HL-60 (cell line): ENCODE results near the gene SPPL2C.

Experiments used
- DNase-seq, 2 experiments: peaks; one replicate each; pipeline ENCODE4 v3.0.0-alpha.2; 2010 to 2020; ENCODE audit warnings: low read depth in 1 of 2, low spot score in 1 of 2
- H3K27ac ChIP-seq: fragments of 250-450 bp; sonication (Bioruptor Pico); replicated peaks from 2 replicates; pipeline ENCODE4 v1.5.1; 2020; ENCODE audit warnings: mild to moderate bottlenecking, moderate library complexity
- H3K27me3 ChIP-seq: fragments of 250-450 bp; sonication (Bioruptor Pico); 2 replicates; pipeline ENCODE4 v1.5.1; 2021; ENCODE audit warnings: mild to moderate bottlenecking, moderate library complexity; ENCODE audit not compliant: insufficient read depth, poor library complexity, severe bottlenecking
- H3K4me3 ChIP-seq: replicated peaks from 2 replicates; pipeline ENCODE4 v1.5.1; 2011; ENCODE audit warnings: mild to moderate bottlenecking, control low read depth, low read length; ENCODE audit not compliant: insufficient read depth
- CTCF ChIP-seq: IDR thresholded peaks from one replicate; pipeline ENCODE4 v1.5.1; 2011; ENCODE audit warnings: low read length, control low read depth, inconsistent platforms; ENCODE audit not compliant: insufficient read depth
- GABPA ChIP-seq: IDR thresholded peaks from 2 replicates; pipeline ENCODE4 v1.6.1; 2012; ENCODE audit warnings: low read depth
- POLR2AphosphoS5 ChIP-seq: IDR thresholded peaks from 2 replicates; pipeline ENCODE4 v1.6.1; 2012; ENCODE audit warnings: low read depth
- SPI1 ChIP-seq: IDR thresholded peaks from 2 replicates; pipeline ENCODE4 v1.6.1; 2012; ENCODE audit warnings: low read depth, mild to moderate bottlenecking, borderline replicate concordance
- TF ChIP-seq, protein P1 (sequence below): IDR thresholded peaks from 2 replicates; pipeline ENCODE4 v1.6.1; 2012; ENCODE audit warnings: low read depth; ENCODE audit not compliant: insufficient replicate concordance

SPPL2C gene

GRCh38 chr17:45826919-45827588 lies 17.6 kb upstream of the SPPL2C start:
- Histone ChIP-seq H3K27me3 (no peaks in the 10 kb centered on the region), H3K4me3 (no peak overlapping the region), H3K27ac (no peak overlapping the region)
- no peak for DNase-seq
- TF ChIP-seq SPI1 (no peak), POLR2AphosphoS5 (no peak), GABPA (no peak), CTCF (no peak)
- TF ChIP-seq, protein P1, sequence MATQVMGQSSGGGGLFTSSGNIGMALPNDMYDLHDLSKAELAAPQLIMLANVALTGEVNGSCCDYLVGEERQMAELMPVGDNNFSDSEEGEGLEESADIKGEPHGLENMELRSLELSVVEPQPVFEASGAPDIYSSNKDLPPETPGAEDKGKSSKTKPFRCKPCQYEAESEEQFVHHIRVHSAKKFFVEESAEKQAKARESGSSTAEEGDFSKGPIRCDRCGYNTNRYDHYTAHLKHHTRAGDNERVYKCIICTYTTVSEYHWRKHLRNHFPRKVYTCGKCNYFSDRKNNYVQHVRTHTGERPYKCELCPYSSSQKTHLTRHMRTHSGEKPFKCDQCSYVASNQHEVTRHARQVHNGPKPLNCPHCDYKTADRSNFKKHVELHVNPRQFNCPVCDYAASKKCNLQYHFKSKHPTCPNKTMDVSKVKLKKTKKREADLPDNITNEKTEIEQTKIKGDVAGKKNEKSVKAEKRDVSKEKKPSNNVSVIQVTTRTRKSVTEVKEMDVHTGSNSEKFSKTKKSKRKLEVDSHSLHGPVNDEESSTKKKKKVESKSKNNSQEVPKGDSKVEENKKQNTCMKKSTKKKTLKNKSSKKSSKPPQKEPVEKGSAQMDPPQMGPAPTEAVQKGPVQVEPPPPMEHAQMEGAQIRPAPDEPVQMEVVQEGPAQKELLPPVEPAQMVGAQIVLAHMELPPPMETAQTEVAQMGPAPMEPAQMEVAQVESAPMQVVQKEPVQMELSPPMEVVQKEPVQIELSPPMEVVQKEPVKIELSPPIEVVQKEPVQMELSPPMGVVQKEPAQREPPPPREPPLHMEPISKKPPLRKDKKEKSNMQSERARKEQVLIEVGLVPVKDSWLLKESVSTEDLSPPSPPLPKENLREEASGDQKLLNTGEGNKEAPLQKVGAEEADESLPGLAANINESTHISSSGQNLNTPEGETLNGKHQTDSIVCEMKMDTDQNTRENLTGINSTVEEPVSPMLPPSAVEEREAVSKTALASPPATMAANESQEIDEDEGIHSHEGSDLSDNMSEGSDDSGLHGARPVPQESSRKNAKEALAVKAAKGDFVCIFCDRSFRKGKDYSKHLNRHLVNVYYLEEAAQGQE = no peak

- Histone ChIP-seq H3K27me3 (no peaks in the 10 kb centered on the region), H3K4me3 (no peak overlapping the region), H3K27ac (no peak overlapping the region)
- no peak for DNase-seq
- TF ChIP-seq CTCF = no peak
- no peak for TF ChIP-seq GABPA
- TF ChIP-seq, protein P1 = no peak
- no peak for TF ChIP-seq POLR2AphosphoS5
- TF ChIP-seq SPI1 = no peak
Measured at GRCh38 chr17:45828171-45828570, 16.5 kb upstream of the SPPL2C start.

DNA sequence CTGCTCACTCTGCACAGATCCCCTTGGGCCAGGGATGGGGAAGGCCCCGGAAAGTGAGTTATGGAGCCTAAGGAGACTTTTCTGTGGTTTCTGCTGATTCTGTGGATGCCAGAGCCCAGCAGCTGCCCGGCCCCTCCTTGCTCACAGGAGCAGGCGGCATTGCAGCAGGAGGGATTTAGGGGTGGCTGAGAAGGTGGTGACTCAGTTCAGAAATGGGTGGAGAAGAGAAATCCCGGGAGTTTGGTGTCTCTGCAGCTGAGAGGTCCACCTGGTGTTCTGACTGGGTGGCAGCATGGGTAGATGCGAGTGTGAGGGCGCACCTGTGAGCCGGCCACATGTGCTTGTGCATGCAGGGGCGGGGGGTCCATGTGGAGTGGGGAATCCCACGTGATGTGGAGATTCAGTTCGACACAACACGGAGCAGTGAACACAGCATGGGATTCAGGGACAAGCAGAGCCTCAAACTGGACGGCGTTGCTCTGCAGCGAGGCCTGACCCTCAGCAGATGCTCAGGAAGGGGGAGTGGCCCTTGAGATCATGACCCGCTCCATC lies 16.0 kb upstream of the SPPL2C start:
- no peak overlapping the region for H3K27ac ChIP-seq
- TF ChIP-seq POLR2AphosphoS5 (no peak), CTCF (no peak), GABPA (no peak)
- TF ChIP-seq, protein P1 = no peak
- no peak overlapping the region for H3K4me3 ChIP-seq
- no peak for DNase-seq
- H3K27me3 ChIP-seq = no peaks in the 10 kb centered on the region
